HFFc6 (cell line): ENCODE results near the gene BIRC6. TPM values are rescaled to one million over a fixed set of nuclear protein-coding genes. Genes with fewer than 3 reads are reported as not detected.

Experiments
- DNase-seq: peaks from one replicate; pipeline ENCODE4 v3.0.0-alpha.2; 2018
- H3K27ac Mint-ChIP-seq: 2 replicates; pipeline ENCODE4 v1.8.0; 2020; ENCODE audit warnings: mild to moderate bottlenecking, mixed read lengths
- H3K27me3 Mint-ChIP-seq: 2 replicates; pipeline ENCODE4 v1.8.0; 2021; ENCODE audit warnings: mild to moderate bottlenecking, moderate library complexity, mixed read lengths; ENCODE audit not compliant: insufficient read depth
- H3K36me3 Mint-ChIP-seq: 2 replicates; pipeline ENCODE4 v1.8.0; 2021; ENCODE audit warnings: low read depth, mixed read lengths
- H3K4me1 Mint-ChIP-seq: 2 replicates; pipeline ENCODE4 v1.8.0; 2020; ENCODE audit warnings: low read depth, mixed read lengths
- H3K4me3 Mint-ChIP-seq: 2 replicates; pipeline ENCODE4 v1.8.0; 2020; ENCODE audit warnings: mild to moderate bottlenecking, moderate library complexity, mixed read lengths
- H3K9me3 Mint-ChIP-seq: 2 replicates; pipeline ENCODE4 v1.8.0; 2020; ENCODE audit warnings: mild to moderate bottlenecking, mixed read lengths
- CTCF ChIP-seq: fragments of 200-600 bp; sonication (generic); IDR thresholded peaks from 2 replicates; pipeline ENCODE4 v1.5.0; 2021; ENCODE audit warnings: antibody characterized with exemption, mild to moderate bottlenecking
- total RNA-seq, 6 experiments: library from RNA; stranded (reverse); fragmentation: NEBNext Ultra II Directional; extraction: Animal tissue kit (Norgen Biotek cat#: 25700); gene quantifications; 2 replicates in 1 of 6; 3 replicates in 5 of 6; pipeline ENCODE4 v1.2.3, GENCODE V29; 2021

BIRC6 gene
- total RNA-seq, 6 experiments from 2014 or later: 54.1 to 72.2 (median 57.7) TPM

- Mint-ChIP-seq H3K27ac (no peak overlapping the region), H3K27me3 (no peaks in the 10 kb centered on the region; the same call in 1 of the 2 replicates), H3K4me1 (peaks cover 36% of the 10 kb centered on the region), H3K36me3 (peaks cover 19% of the 10 kb centered on the region), H3K4me3 (no peak overlapping the region), H3K9me3 (no peaks in the 10 kb centered on the region)
- no peak for DNase-seq
- TF ChIP-seq CTCF: no peak
Observed at GRCh38 chr2:32372519-32373182, 15.8 kb downstream of the BIRC6 start.

GRCh38 chr2:32375228-32375892 is 18.5 kb downstream of the BIRC6 start:
- no peak overlapping the region for H3K27ac Mint-ChIP-seq
- no peak overlapping the region for H3K4me3 Mint-ChIP-seq
- H3K9me3 Mint-ChIP-seq: no peaks in the 10 kb centered on the region
- H3K36me3 Mint-ChIP-seq: peaks cover 19% of the 10 kb centered on the region
- no peaks in the 10 kb centered on the region; the same call in 1 of the 2 replicates for H3K27me3 Mint-ChIP-seq
- peaks cover 40% of the 10 kb centered on the region for H3K4me1 Mint-ChIP-seq
- no peak for DNase-seq
- TF ChIP-seq CTCF: no peak

- Mint-ChIP-seq H3K4me3 (no peak overlapping the region), H3K4me1 (peaks cover 40% of the 10 kb centered on the region), H3K36me3 (peaks cover 22% of the 10 kb centered on the region), H3K27ac (no peak overlapping the region), H3K27me3 (no peaks in the 10 kb centered on the region), H3K9me3 (no peaks in the 10 kb centered on the region)
- TF ChIP-seq CTCF: no peak
- no peak for DNase-seq
Observed at GRCh38 chr2:32376756-32377155, 19.9 kb downstream of the BIRC6 start.

GRCh38 chr2:32377928-32378327 is 21.1 kb downstream of the BIRC6 start:
- Mint-ChIP-seq H3K9me3 (no peaks in the 10 kb centered on the region), H3K27ac (no peak overlapping the region), H3K4me3 (no peak overlapping the region), H3K36me3 (peaks cover 19% of the 10 kb centered on the region), H3K27me3 (no peaks in the 10 kb centered on the region), H3K4me1 (peaks cover 40% of the 10 kb centered on the region)
- TF ChIP-seq CTCF: no peak
- DNase-seq: no peak

GRCh38 chr2:32379352-32379751 is 22.5 kb downstream of the BIRC6 start:
- Mint-ChIP-seq H3K36me3 (peaks cover 9% of the 10 kb centered on the region), H3K9me3 (no peaks in the 10 kb centered on the region), H3K4me1 (peaks cover 40% of the 10 kb centered on the region), H3K4me3 (no peak overlapping the region), H3K27me3 (no peaks in the 10 kb centered on the region), H3K27ac (peak overlapping the region; percentile 9; the same call in 1 of the 2 replicates)
- no peak for TF ChIP-seq CTCF
- no peak for DNase-seq
